Measurements from ENCODE around the gene INSRR. TPM values are rescaled to one million over a fixed set of nuclear protein-coding genes. Genes with fewer than 3 reads are reported as not detected.

INSRR gene
- total and polyA plus RNA-seq, 9 of the 15 experiments (the other 6 are each of a cell fraction or from before 2014, with no cell fraction given): 0.03 to 0.18 (median 0.06) TPM; not detected in 3

- Histone ChIP-seq H3K4me2 (ENCODE audit: insufficient read depth, low read length) (no peak overlapping the region), H3K9me3 (replicated peaks; ENCODE audit: control insufficient read depth, insufficient read depth, low read depth, low read length) (no peaks in the 10 kb centered on the region), H3K9me1 (ENCODE audit: control insufficient read depth, insufficient read depth, low read length) (no peaks in the 10 kb centered on the region), H3K9ac (ENCODE audit: insufficient read depth in 1 of 2, low read depth in 2 of 2, low read length in 2 of 2) (no peak overlapping the region), H3K4me1 (replicated peaks in 1 of 2; ENCODE audit: control insufficient read depth in 2 of 2, insufficient read depth in 2 of 2, low read length in 2 of 2) (peaks cover 17% of the 10 kb centered on the region in 2 experiments; a peak in 4 of 5 replicates), H3K79me2 (ENCODE audit: control insufficient read depth, insufficient read depth, low read length) (no peaks in the 10 kb centered on the region), H3K27me3 (ENCODE audit: control insufficient read depth in 2 of 2, insufficient read depth in 2 of 2, low read length in 2 of 2) (no peaks in the 10 kb centered on the region), H3K4me3 (no peak overlapping the region), H4K20me1 (replicated peaks; ENCODE audit: control insufficient read depth, insufficient read depth, low read length) (no peaks in the 10 kb centered on the region), H3K36me3 (ENCODE audit: control insufficient read depth, insufficient read depth, low read length) (no peaks in the 10 kb centered on the region), H3K27ac (ENCODE audit: extremely low read depth, low read depth, low read length) (no peak overlapping the region), H2AFZ (ENCODE audit: low read depth, low read length) (no peak overlapping the region)
- ChIA-PET POLR2A (interaction anchor here (0.7 to 2.1 kb wide), 2 partner anchors 10 to 1906 kb away, joined by 4 to 7 read pairs; no protein-coding TSS in a partner anchor), CTCF (ENCODE audit: low intra/inter-chr PET ratio) (no interaction called here)
- intact Hi-C loops (cut with micrococcal nuclease) (no loop called here), in situ Hi-C loops (cut with MboI) (no loop called here)
- TF ChIP-seq FIP1L1 (IDR thresholded peaks at IDR 0.05; ENCODE audit: low read depth, low read length, poor library complexity, severe bottlenecking): no peak
- no peak for TF ChIP-seq DEAF1 (CRISPR knock-in tag; IDR thresholded peaks at IDR 0.05)
- no peak for TF ChIP-seq ZNF280B (CRISPR knock-in tag; IDR thresholded peaks at IDR 0.05)
- no peak for TF ChIP-seq MTF1 (CRISPR knock-in tag; IDR thresholded peaks at IDR 0.05; ENCODE audit: borderline replicate concordance)
- TF ChIP-seq ZNF431 (CRISPR knock-in tag; IDR thresholded peaks at IDR 0.05): peak; percentile 78
- TF ChIP-seq ZFP36 (IDR thresholded peaks at IDR 0.05; ENCODE audit: low read depth, low read length, partially characterized antibody): peak; percentile 34
- TF ChIP-seq TSC22D4 (tag; IDR thresholded peaks at IDR 0.05): no peak
- DNase-seq (ENCODE audit: extremely low read depth in 1 of 4, low spot score in 3 of 4) (no peak), ATAC-seq (no peak), FAIRE-seq (no peak)
- 73% methylated on average over 1 of the region's 1 CpG for WGBS (ENCODE audit: insufficient coverage, low coverage, missing lambda C conversion rate)
- BruUV-seq (replicated peaks): no TSS peak
Observed at GRCh38 chr1:156885314-156885713, 26.4 kb upstream of the INSRR start.

All from K562 (cell line).